ENCODE results near the gene WDR91.

The WDR91 gene

DNA sequence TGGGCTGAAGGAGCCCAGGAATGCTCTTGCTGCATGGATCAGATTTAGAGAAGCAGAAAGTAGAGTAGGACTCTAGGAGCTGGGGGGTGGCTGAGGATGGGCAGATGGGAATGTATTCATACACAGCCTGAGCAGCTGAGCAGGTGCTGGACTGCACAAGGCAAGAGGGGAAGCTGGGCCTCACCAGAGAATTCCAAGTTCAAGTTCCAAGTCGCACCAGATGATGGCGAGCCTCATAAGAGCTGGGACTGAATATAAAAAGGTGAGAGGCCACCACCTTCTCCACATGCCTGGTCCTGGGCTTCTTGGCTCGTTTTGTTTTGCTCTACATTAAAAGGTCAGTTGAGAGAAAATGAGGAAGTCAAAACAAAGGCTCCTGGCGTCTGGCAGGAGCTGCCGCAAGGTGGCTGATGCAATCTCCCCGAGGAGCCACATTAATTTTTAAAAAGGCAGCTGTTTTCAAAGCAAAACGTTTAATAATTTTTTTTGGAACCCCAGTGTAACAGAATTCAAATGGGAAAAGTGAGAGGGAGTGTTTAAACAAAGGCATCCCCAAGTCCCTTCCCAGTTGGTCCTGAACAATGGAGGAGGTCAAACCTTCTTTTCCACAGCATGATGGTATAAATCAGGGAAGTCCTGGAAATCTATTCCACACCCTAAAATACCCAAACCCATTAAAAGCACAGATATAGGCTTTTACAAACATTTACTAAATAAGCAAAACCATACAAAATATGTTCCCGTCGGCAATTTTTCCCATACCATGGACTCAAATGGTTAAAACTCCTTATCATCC, 50.3 kb downstream of the WDR91 start:
- DNase-seq (ENCODE audit: low read depth, low spot score): no peak

DNA sequence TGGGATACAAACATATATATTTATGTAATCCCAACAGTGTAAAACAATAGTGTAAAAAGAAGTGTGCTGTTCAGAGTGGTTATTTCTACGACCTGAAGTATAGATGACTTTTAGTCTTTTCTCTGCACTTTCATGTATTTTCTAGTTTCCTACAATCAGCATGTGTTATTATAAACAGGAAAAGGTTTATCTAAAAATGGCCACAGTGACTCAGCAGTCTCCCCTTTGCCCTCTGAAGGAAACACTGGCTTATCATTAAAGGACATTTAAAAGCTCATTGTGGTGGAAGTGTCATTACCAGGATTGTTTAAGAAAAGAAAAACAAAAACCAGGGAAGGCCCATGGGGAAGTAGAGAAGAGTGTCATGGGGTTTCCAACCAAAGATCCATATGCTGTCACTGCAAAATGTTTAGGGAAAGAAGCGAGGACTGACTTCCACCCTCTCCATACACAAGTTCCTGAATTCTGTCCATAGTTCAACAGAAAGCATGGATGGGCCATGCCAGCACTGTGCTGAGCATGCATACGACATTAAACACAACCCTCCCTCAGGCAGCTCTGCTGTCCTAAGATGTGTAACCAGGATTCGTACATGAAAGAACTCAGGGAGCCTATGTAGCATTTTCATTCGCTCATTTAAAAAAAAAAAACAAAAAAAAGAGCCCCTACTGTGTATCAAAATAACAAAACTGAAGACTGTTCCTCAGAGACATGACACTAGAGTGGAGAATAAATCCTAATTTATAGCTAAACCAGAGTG, 51.0 kb downstream of the WDR91 start:
- DNase-seq (ENCODE audit: low read depth, low spot score): no peak

DNA sequence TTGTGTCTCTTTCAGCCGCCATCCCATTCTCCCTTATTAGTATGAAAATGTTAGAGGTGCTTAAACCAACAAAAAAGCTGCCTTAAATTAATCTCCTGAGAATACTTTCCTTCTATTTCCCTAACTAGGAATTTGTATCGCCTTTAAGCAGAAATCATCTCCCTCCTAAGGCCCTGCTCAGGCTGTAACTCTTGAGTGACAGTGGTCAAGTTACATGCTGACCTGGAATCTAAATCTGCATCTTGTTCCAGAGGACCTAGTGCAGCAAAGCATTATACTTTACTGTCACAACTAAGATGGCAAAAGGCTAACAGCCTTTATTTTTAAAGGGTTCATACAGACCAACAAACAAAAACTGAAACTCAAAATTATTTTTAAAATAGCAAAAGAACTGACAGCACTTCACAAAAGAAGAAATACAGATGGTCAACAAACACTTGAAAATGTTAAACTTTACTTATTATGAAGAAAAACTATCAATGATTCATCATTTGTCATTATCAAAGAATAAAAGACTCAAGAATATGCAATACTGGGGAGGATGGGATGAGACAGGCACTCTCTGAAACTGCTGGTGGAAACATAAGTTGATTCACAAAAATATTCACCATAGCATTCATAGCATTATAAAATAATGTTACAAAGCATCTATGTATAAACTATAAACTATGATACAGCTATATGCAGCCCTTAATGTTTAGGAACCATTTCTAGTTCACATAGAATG, 51.8 kb downstream of the WDR91 start:
- no peak for DNase-seq (ENCODE audit: low read depth, low spot score)

GRCh38 chr7:135158874-135159273, 52.5 kb downstream of the WDR91 start:
- no peak for DNase-seq (ENCODE audit: low read depth, low spot score)

DNA sequence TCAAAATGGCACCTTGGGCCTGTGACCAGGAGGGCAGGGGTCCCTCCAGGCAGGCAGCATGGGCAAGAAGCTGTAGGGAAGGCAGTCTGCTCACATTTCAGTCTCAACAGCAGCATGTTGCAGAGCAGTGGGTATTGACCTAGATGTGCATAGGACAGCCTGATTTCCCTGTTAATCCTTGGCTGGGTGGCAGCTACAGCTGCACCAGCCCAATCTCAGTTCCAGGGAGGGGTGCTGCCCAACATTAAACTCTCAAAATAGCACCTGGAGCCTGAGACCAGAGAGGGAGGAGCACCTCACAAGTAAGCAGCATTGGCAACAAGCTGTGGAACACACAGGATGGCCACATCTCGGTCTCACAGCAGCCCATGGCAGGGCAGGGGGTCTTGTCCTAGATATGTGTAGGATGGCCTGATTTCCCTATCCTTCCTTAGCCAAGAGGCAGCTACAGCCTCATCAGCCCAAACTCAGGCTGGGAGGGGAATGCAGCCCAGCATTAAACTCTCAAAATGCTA, 53.1 kb downstream of the WDR91 start:
- DNase-seq (ENCODE audit: low read depth, low spot score): no peak

GRCh38 chr7:135156290-135156689, 55.0 kb downstream of the WDR91 start:
- DNase-seq (ENCODE audit: low read depth, low spot score): no peak

DNA sequence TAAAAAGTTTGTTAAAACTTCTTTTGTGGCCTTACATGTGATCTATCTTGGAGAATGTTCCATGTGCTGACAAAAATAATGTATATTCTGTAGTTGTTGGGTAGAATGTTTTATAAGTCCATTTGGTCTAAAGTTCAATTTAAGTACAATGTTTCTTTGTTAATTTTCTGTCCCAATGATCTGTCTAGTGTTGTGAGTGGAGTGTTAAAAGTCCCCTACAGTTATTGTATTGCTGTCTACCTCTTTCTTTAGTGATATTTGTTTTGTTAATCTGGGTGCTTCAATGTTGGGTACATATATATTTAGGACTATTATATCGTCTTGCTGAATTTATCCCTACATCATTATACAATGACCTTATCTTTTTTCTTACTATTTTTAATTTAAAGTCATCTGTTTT, 56.6 kb downstream of the WDR91 start:
- DNase-seq (ENCODE audit: low read depth, low spot score): no peak

GRCh38 chr7:135152442-135152841, 58.9 kb downstream of the WDR91 start:
- no peak for DNase-seq (ENCODE audit: low read depth, low spot score)

GRCh38 chr7:135151533-135151932, 59.8 kb downstream of the WDR91 start:
- DNase-seq (ENCODE audit: low read depth, low spot score): no peak

- no peak for DNase-seq (ENCODE audit: low read depth, low spot score)
Measured at GRCh38 chr7:135151132-135151531, 60.2 kb downstream of the WDR91 start.

GRCh38 chr7:135150072-135150782, 61.1 kb downstream of the WDR91 start:
- DNase-seq (ENCODE audit: low read depth, low spot score): no peak

DNA sequence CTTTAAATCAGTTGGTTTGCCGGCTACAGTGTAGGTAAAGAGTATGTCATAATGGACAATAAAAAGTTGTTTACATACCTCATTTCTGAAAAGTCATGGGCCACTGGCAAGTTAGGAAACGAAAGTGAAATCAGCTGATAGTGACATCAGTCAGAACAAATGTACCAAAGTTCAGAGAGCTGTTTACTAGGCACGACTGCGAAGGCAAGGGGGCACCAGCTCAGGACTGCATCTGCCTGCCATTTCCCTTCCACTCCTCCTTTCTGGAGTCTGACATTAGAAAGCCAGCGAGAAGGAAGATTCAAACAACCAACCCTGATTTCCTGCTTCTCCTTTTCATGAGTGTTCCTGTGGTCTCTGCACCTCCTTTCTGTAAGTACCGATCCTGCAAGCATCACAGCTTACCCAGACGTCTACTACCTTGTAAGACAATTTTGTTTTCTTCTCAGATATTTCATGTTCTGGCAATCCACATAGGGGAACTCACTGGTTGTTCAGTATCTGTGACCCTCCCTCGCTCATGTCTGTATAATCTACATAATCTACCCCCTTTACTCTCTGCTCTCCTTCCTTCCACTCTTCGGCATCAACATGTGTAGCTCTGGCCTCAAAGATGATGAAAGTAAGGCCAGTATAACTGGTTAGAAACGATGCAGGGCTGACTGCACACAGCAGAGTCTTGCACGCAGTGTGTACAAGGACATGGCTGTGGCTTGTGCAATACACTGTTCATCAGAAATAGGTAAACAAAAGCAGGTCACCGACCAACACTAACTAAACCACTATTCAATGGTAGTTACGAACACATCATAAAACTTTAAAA, 63.2 kb downstream of the WDR91 start, which contains the start of gene TMEM140:
Gene TMEM140, plus strand, starts transcription at position 174 of the 823 bp plus-strand sequence. CDS start 16,370 bp downstream, outside the sequence.
- DNase-seq (ENCODE audit: low read depth, low spot score): no peak

GRCh38 chr7:135147341-135147898, 63.9 kb downstream of the WDR91 start:
- no peak for DNase-seq (ENCODE audit: low read depth, low spot score)

DNA sequence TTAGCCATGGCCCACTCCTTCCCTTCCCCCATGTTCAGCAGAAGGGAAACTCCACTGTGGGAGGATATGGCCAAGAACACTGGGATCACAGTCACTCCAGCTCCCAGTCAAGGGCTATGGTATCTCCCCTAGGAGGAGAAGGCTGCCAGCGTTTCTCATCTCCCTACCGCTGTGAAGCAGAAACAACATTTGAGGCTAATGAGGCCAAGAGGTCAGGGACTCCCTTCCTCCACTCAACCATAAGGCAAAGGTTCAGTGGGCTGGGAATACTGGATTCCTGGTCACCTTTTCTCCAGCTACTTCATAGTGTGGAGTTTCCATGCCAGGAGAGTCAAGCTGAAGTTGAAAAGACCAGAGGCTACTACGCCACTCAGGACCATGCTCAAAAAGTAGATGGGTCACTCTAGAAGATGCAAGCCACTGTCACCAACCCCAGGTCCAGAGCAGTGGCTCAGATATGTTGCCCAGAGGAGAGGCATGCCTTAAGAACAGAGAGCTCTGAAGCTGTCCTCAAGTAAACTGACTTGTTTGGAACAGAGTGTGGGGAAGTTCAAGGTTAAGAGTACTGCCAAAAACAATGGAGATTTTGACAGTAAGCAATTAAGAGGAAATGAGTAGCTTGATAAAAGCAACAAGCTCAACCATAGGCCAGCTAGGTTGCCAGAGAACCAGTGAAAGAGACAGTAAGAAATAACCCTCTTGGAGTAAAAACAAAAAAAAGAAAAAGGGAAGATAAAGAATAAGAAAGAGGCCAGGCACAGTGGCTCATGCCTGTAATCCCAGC, 67.2 kb downstream of the WDR91 start:
- no peak for DNase-seq (ENCODE audit: low read depth, low spot score)
